Mesenchymal stem cell (in vitro differentiated cells and primary cell): ENCODE results near the gene BCL2.

ENCODE experiments used
- DNase-seq: peaks from one replicate; pipeline ENCODE4 v3.0.0-alpha.2; 2013
- H2AFZ ChIP-seq: one replicate; pipeline ENCODE4 v1.6.1; 2013; ENCODE audit warnings: low read depth, mild to moderate bottlenecking, control low read depth, inconsistent platforms, low read length, moderate library complexity
- H2AK5ac ChIP-seq: 2 replicates; pipeline ENCODE4 v1.6.1; 2013; ENCODE audit warnings: low read length, moderate library complexity, mild to moderate bottlenecking, inconsistent platforms; ENCODE audit not compliant: severe bottlenecking
- H2BK120ac ChIP-seq: one replicate; pipeline ENCODE4 v1.6.1; 2013; ENCODE audit warnings: low read depth, mild to moderate bottlenecking, inconsistent platforms, low read length, moderate library complexity
- H2BK12ac ChIP-seq, 2 experiments: one replicate each; pipeline ENCODE4 v1.6.1; 2013; ENCODE audit warnings: inconsistent platforms in 2 of 2, low read length in 2 of 2, mild to moderate bottlenecking in 2 of 2, moderate library complexity in 2 of 2, control low read depth in 1 of 2
- H2BK15ac ChIP-seq: one replicate; pipeline ENCODE4 v1.6.1; 2013; ENCODE audit warnings: mild to moderate bottlenecking, low read depth, inconsistent platforms; ENCODE audit not compliant: poor library complexity, severe bottlenecking
- H2BK5ac ChIP-seq: 2 replicates; pipeline ENCODE4 v1.6.1; 2013; ENCODE audit warnings: low read depth, mild to moderate bottlenecking, low read length, control low read depth, inconsistent platforms; ENCODE audit not compliant: poor library complexity, severe bottlenecking
- H3K14ac ChIP-seq, 2 experiments: one replicate each; pipeline ENCODE4 v1.6.1; 2013; ENCODE audit warnings: inconsistent platforms in 2 of 2, low read length in 2 of 2, control low read depth in 1 of 2, mild to moderate bottlenecking in 1 of 2, moderate library complexity in 1 of 2
- H3K18ac ChIP-seq, 2 experiments: one replicate each; pipeline ENCODE4 v1.6.1; 2013; ENCODE audit warnings: inconsistent platforms in 2 of 2, low read length in 2 of 2, control low read depth in 1 of 2, low read depth in 1 of 2, mild to moderate bottlenecking in 1 of 2
- H3K23ac ChIP-seq, 2 experiments: one replicate each; pipeline ENCODE4 v1.6.1; 2013; ENCODE audit warnings: inconsistent platforms in 2 of 2, low read length in 2 of 2, mild to moderate bottlenecking in 2 of 2, moderate library complexity in 2 of 2, control low read depth in 1 of 2
- H3K27ac ChIP-seq: 2 replicates; pipeline ENCODE4 v1.5.1; 2013; ENCODE audit warnings: mild to moderate bottlenecking, moderate library complexity, low read length, control low read depth, inconsistent platforms; ENCODE audit not compliant: poor library complexity, severe bottlenecking
- H3K27me3 ChIP-seq, 2 experiments: 2 replicates each; pipeline versions ENCODE4 v1.6.1 to v1.7.0; 2013; ENCODE audit warnings: low read length in 2 of 2, mild to moderate bottlenecking in 2 of 2, moderate library complexity in 2 of 2, control low read depth in 1 of 2, inconsistent platforms in 1 of 2; ENCODE audit not compliant: control insufficient read depth in 1 of 2, insufficient read depth in 1 of 2
- H3K36me3 ChIP-seq, 2 experiments: 2 replicates each; pipeline versions ENCODE4 v1.6.1 to v1.7.0; 2013; ENCODE audit warnings: low read length in 2 of 2, control low read depth in 1 of 2, inconsistent platforms in 1 of 2, low read depth in 1 of 2, mild to moderate bottlenecking in 1 of 2; ENCODE audit not compliant: insufficient read depth in 2 of 2, control insufficient read depth in 1 of 2
- H3K4ac ChIP-seq, 2 experiments: one replicate each; pipeline ENCODE4 v1.6.1; 2013; ENCODE audit warnings: inconsistent platforms in 2 of 2, low read length in 2 of 2, mild to moderate bottlenecking in 2 of 2, moderate library complexity in 2 of 2, control low read depth in 1 of 2, low read depth in 1 of 2
- H3K4me1 ChIP-seq: 2 replicates; pipeline ENCODE4 v1.6.1; 2013; ENCODE audit warnings: low read depth, low read length, control low read depth; ENCODE audit not compliant: control insufficient read depth, insufficient read depth
- H3K4me2 ChIP-seq: 2 replicates; pipeline ENCODE4 v1.6.1; 2013; ENCODE audit warnings: low read length, mild to moderate bottlenecking, inconsistent platforms; ENCODE audit not compliant: poor library complexity, severe bottlenecking
- H3K4me3 ChIP-seq, 2 experiments: 2 replicates each; pipeline versions ENCODE4 v1.5.1 to v1.7.0; 2013; ENCODE audit warnings: low read length in 2 of 2, mild to moderate bottlenecking in 2 of 2, control low read depth in 1 of 2, low read depth in 1 of 2; ENCODE audit not compliant: insufficient read depth in 1 of 2
- H3K79me1 ChIP-seq: replicated peaks from 2 replicates; pipeline ENCODE4 v1.6.1; 2013; ENCODE audit warnings: mild to moderate bottlenecking, control low read depth, low read length, inconsistent platforms; ENCODE audit not compliant: poor library complexity, severe bottlenecking
- H3K9ac ChIP-seq: 2 replicates; pipeline ENCODE4 v1.7.0; 2013; ENCODE audit warnings: mild to moderate bottlenecking, low read length, moderate library complexity
- H3K9me3 ChIP-seq: 2 replicates; pipeline ENCODE4 v1.7.0; 2013; ENCODE audit warnings: mild to moderate bottlenecking, low read length; ENCODE audit not compliant: control insufficient read depth
- H4K8ac ChIP-seq: one replicate; pipeline ENCODE4 v1.6.1; 2013; ENCODE audit warnings: inconsistent platforms, mild to moderate bottlenecking, low read length, moderate library complexity
- H4K91ac ChIP-seq: one replicate; pipeline ENCODE4 v1.6.1; 2013; ENCODE audit warnings: mild to moderate bottlenecking, low read length, inconsistent platforms
- WGBS: methylation state at CpG from one replicate; pipeline ENCODE4 v1.1.7; 2013; ENCODE audit warnings: mixed read lengths; 5-methylcytosine and 5-hydroxymethylcytosine counted together

Gene BCL2

DNA sequence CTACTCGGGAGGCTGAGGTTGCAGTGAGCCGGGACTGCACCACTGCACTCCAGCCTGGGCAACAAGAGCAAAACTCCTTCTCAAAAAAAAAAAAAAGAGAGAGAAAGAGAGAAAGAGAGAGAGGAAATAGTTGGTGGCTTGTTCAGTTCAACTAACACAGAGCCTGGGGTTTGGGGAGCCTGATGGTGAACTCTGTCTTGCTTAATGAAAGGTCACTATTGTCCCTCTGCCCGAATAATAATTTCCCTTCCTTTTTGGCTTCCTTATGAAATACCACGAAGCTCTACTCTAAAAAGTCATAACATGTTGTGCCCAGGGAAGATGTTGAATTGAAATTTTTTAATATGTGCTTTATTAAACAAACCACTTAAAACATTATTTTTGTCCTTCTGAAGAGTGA is 17.3 kb downstream of the BCL2 start:
- Histone ChIP-seq H2BK15ac (no peak overlapping the region), H4K91ac (no peak overlapping the region), H3K79me1 (peaks cover 5% of the 10 kb centered on the region), H3K4me2 (no peak overlapping the region), H2AFZ (no peak overlapping the region), H3K27me3 (no peaks in the 10 kb centered on the region), H2BK12ac (no peak overlapping the region), H3K14ac (no peak overlapping the region), H3K18ac (no peak overlapping the region), H3K9ac (no peak overlapping the region), H3K4me1 (peaks cover 23% of the 10 kb centered on the region), H3K23ac (no peak overlapping the region), H3K4ac (no peak overlapping the region), H4K8ac (no peak overlapping the region), H3K27ac (no peak overlapping the region), H3K4me3 (no peak overlapping the region), H2BK120ac (no peak overlapping the region), H3K9me3 (no peaks in the 10 kb centered on the region), H3K36me3 (no peaks in the 10 kb centered on the region), H2AK5ac (no peak overlapping the region), H2BK5ac (no peak overlapping the region)
- DNase-seq = no peak
- WGBS = 100% methylated on average over 2 of the region's 4 CpGs

DNA sequence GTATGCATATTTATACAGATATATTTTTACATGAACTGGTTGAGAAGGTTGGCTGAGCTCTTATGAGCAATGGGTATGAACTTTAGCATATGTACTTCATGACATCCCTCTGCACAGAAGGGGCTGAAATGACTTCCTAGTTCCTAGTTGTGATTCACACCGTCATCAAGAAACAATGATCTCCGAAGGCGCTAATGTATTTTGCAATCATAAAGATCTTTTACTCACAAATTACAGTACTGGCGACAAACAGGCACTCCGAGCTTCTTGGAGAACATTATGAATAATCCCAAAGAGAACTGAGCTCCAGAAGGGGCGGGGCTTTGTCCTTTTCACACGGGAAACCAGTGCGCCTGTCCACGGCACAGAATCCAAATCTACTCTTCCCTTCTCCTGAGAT is 18.1 kb downstream of the BCL2 start:
- no peak for DNase-seq
- Histone ChIP-seq H3K4me3 (peak overlapping the region in 1 of 2 experiments; percentile 26), H3K4me2 (no peak overlapping the region), H3K79me1 (peaks cover 5% of the 10 kb centered on the region), H3K4ac (no peak overlapping the region), H3K9ac (peak overlapping the region; percentile 37), H4K91ac (no peak overlapping the region), H3K36me3 (no peaks in the 10 kb centered on the region), H4K8ac (no peak overlapping the region), H2BK5ac (no peak overlapping the region), H2AFZ (no peak overlapping the region), H3K18ac (no peak overlapping the region), H2AK5ac (peak overlapping the region; percentile 20), H3K27ac (no peak overlapping the region), H3K27me3 (no peaks in the 10 kb centered on the region), H3K4me1 (peaks cover 21% of the 10 kb centered on the region), H2BK15ac (no peak overlapping the region), H3K9me3 (no peaks in the 10 kb centered on the region), H3K14ac (no peak overlapping the region), H2BK12ac (no peak overlapping the region), H3K23ac (no peak overlapping the region), H2BK120ac (no peak overlapping the region)
- WGBS = 87% methylated on average over 7 of the region's 9 CpGs

DNA sequence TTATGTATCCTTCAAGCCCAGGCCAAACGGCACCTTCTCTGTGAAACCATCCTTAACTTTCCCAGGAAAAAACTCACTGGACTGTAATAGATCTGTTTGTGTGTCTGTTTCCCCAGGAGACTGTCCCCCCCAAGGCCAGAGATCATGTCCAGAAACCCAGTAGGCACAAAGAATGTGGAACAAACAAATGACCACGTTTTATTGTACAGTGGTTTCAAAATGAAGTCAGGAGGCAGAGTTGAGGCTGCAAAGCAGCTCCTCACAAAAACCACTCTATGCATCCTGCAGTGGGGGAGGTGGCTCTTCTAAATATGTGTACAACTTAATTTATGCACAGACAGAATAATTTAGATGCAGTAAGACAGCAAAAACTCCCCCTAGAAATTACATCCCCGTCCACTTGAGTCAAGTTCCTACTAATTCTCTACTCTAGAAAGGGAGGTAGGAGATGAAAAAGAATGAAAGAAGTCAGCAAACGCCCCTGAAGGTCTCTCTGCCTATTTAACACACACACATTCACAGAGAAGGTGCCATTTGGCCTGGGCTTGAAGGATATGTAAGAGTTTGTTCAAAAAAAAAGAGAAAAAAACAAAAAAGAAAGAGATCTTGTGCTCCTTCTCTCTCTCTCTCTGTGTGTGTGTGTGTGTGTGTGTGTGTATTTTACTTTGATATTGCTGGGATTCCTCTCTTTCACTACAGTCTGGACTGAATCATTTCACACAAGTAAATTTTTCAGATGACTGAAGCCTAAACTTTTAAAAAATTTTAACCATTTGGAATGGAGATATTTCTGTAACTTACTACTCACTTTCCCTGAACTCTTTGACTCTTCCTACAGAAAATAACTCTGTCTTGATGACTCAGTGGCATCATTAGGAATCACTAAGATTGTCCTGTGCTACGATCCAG is 19.5 kb downstream of the BCL2 start:
- Histone ChIP-seq H3K9ac (no peak overlapping the region), H3K27ac (peak overlapping the region; percentile 88), H3K36me3 (no peaks in the 10 kb centered on the region), H4K8ac (no peak overlapping the region), H3K14ac (no peak overlapping the region), H3K4me2 (no peak overlapping the region), H2AFZ (no peak overlapping the region), H2BK120ac (no peak overlapping the region), H3K4me3 (no peak overlapping the region), H3K79me1 (peaks cover 10% of the 10 kb centered on the region), H2AK5ac (no peak overlapping the region), H2BK5ac (peak overlapping the region; percentile 36), H3K27me3 (no peaks in the 10 kb centered on the region), H3K4ac (no peak overlapping the region), H3K4me1 (peaks cover 15% of the 10 kb centered on the region), H3K18ac (no peak overlapping the region), H4K91ac (no peak overlapping the region), H2BK12ac (no peak overlapping the region), H3K23ac (no peak overlapping the region), H3K9me3 (no peaks in the 10 kb centered on the region), H2BK15ac (no peak overlapping the region)
- WGBS = 28% methylated on average over 3 of the region's 5 CpGs
- peak; percentile 36 for DNase-seq

DNA sequence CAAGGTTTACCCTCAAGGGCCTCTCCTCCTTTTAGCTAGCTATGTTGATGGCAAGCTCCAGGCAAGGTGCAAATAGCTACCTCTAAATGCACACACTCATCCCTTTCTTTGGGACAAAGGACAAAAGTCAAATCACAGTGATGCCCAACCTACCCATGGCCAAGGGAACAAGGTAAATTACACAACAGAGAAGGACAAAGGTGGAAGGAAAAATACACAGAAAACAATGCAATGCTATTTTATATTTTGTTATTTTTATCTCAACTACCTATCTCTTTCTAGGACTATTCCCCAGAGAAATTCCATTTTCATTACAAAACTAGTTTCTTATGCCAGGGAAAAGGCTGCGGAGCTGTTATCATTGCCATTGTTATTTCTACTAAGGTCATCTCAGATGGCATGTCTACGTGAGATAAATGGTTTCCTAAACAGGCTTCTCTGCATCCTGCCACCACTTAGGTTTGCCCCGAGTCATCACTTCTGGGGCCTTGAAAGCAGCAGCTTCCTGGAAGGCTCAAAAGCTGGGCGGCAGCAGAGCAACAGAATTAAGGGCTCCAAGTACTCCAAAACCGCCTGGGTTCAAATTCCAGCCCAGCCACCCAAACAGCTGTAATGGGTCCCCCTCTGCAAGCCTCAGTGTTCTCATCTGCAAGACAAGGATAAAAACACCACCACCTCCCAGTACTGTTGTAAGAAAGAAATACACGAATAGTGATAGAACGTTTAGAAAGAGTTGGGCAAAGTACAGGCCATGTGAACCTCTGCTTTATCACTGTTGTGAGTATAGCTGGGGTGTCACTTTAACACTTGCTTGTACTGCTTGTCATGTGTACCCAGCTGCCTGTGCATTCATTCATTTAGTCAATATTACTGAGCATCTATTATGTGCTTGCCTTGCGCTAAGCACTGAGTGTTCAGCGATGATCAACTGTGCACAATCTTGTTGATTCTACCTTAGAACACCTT is 20.9 kb downstream of the BCL2 start:
- Histone ChIP-seq H2BK120ac (no peak overlapping the region), H4K91ac (no peak overlapping the region), H2BK15ac (peak overlapping the region; percentile 13), H3K27ac (peak overlapping the region; percentile 88), H2BK12ac (peak overlapping the region in 1 of 2 experiments; percentile 18), H3K9ac (no peak overlapping the region), H3K14ac (no peak overlapping the region), H4K8ac (no peak overlapping the region), H3K4me3 (no peak overlapping the region), H3K23ac (no peak overlapping the region), H3K4ac (no peak overlapping the region), H3K9me3 (no peaks in the 10 kb centered on the region), H2BK5ac (no peak overlapping the region), H3K4me2 (no peak overlapping the region), H2AFZ (peak overlapping the region; percentile 42), H3K79me1 (peaks cover 7% of the 10 kb centered on the region), H2AK5ac (peak overlapping the region; percentile 67), H3K36me3 (no peaks in the 10 kb centered on the region), H3K27me3 (no peaks in the 10 kb centered on the region), H3K4me1 (peaks cover 13% of the 10 kb centered on the region), H3K18ac (no peak overlapping the region)
- DNase-seq = no peak
- 69% methylated on average over 9 of the region's 9 CpGs for whole genome bisulfite sequencing
